GM23338 (cell line): ENCODE results near the gene PAQR4. TPM values are rescaled to one million over a fixed set of nuclear protein-coding genes. Genes with fewer than 3 reads are reported as not detected.

ENCODE experiments used
- ATAC-seq: fragments of 200-7000 bp; cut with Tn5 transposase; 3 replicates; pipeline ENCODE4 v1.9.1; 2020
- DNase-seq: peaks from one replicate; pipeline ENCODE4 v3.0.0-alpha.2; 2015; ENCODE audit warnings: low spot score
- H2AFZ ChIP-seq: fragments of 200-600 bp; sonication (generic); 2 replicates; pipeline ENCODE4 v1.8.0; 2016; ENCODE audit warnings: antibody characterized with exemption, mild to moderate bottlenecking, moderate library complexity
- H3F3A ChIP-seq: fragments of 200-600 bp; sonication (generic); replicated peaks from 2 replicates; pipeline ENCODE4 v1.8.0; 2017; ENCODE audit warnings: antibody characterized with exemption, mixed run types, low read depth
- H3K27ac ChIP-seq: fragments of 200-600 bp; sonication (generic); 2 replicates; pipeline ENCODE4 v1.6.1; 2016; ENCODE audit warnings: low read depth
- H3K27me3 ChIP-seq: fragments of 200-600 bp; sonication (generic); 2 replicates; pipeline ENCODE4 v1.8.0; 2016; ENCODE audit warnings: mild to moderate bottlenecking, mixed run types, moderate library complexity; ENCODE audit not compliant: insufficient read depth
- H3K36me3 ChIP-seq: fragments of 200-600 bp; sonication (generic); 2 replicates; pipeline ENCODE4 v1.8.0; 2016; ENCODE audit warnings: mild to moderate bottlenecking; ENCODE audit not compliant: insufficient read depth
- H3K4me1 ChIP-seq: fragments of 200-600 bp; sonication (generic); 2 replicates; pipeline ENCODE4 v1.8.0; 2016; ENCODE audit warnings: mild to moderate bottlenecking, moderate library complexity; ENCODE audit not compliant: insufficient read depth
- H3K4me2 ChIP-seq: fragments of 200-600 bp; sonication (generic); 2 replicates; pipeline ENCODE4 v1.7.1; 2017; ENCODE audit warnings: mixed run types
- H3K4me3 ChIP-seq: fragments of 200-600 bp; sonication (generic); 2 replicates; pipeline ENCODE4 v1.6.1; 2016; ENCODE audit warnings: mixed run types
- H3K79me2 ChIP-seq: fragments of 200-600 bp; sonication (generic); replicated peaks from 2 replicates; pipeline ENCODE4 v1.8.0; 2017; ENCODE audit warnings: mild to moderate bottlenecking; ENCODE audit not compliant: insufficient read depth
- H3K9me2 ChIP-seq: fragments of 200-600 bp; sonication (generic); 2 replicates; pipeline ENCODE4 v1.8.0; 2017; ENCODE audit not compliant: insufficient read depth
- H4K20me1 ChIP-seq: fragments of 200-600 bp; sonication (generic); replicated peaks from 2 replicates; pipeline ENCODE4 v1.8.0; 2017; ENCODE audit warnings: mild to moderate bottlenecking; ENCODE audit not compliant: insufficient read depth
- H3K27ac Mint-ChIP-seq: 2 replicates; pipeline ENCODE4 v1.8.0; 2020; ENCODE audit warnings: inconsistent platforms, mild to moderate bottlenecking, moderate library complexity, mixed read lengths
- H3K27me3 Mint-ChIP-seq: 3 replicates; pipeline ENCODE4 v1.8.0; 2022; ENCODE audit warnings: low read depth, mild to moderate bottlenecking, moderate library complexity, mixed read lengths, inconsistent platforms; ENCODE audit not compliant: insufficient read depth, poor library complexity
- H3K36me3 Mint-ChIP-seq: 3 replicates; pipeline ENCODE4 v1.8.0; 2021; ENCODE audit warnings: low read depth, mild to moderate bottlenecking, inconsistent platforms, moderate library complexity, mixed read lengths
- H3K4me1 Mint-ChIP-seq: 3 replicates; pipeline ENCODE4 v1.8.0; 2020; ENCODE audit warnings: mild to moderate bottlenecking, inconsistent platforms, mixed read lengths
- H3K4me3 Mint-ChIP-seq: 3 replicates; pipeline ENCODE4 v1.8.0; 2021; ENCODE audit warnings: moderate library complexity, mild to moderate bottlenecking, inconsistent platforms, mixed read lengths
- H3K9me3 Mint-ChIP-seq: 3 replicates; pipeline ENCODE4 v1.8.0; 2020; ENCODE audit warnings: moderate library complexity, mild to moderate bottlenecking, inconsistent platforms, mixed read lengths
- CREB1 ChIP-seq: fragments of 250-450 bp; sonication (Bioruptor Pico); IDR thresholded peaks from 2 replicates; pipeline ENCODE4 v1.5.0; 2020; ENCODE audit warnings: low read depth, mild to moderate bottlenecking, moderate library complexity
- EZH2 ChIP-seq: fragments of 200-600 bp; sonication (generic); IDR thresholded peaks from one replicate; pipeline ENCODE4 v1.8.0; 2017; ENCODE audit warnings: antibody characterized with exemption, mild to moderate bottlenecking, low read depth; ENCODE audit not compliant: unreplicated experiment
- JUNB ChIP-seq: IDR thresholded peaks from one replicate; pipeline ENCODE4 v1.6.1; 2016; ENCODE audit warnings: antibody characterized with exemption; ENCODE audit not compliant: unreplicated experiment
- NANOG ChIP-seq: IDR thresholded peaks from 2 replicates; pipeline ENCODE4 v1.6.1; 2016; ENCODE audit warnings: antibody characterized with exemption, borderline replicate concordance
- POLR2AphosphoS5 ChIP-seq: IDR thresholded peaks from 2 replicates; pipeline ENCODE4 v1.6.1; 2016; ENCODE audit warnings: antibody characterized with exemption, low read depth
- STAT1 ChIP-seq: IDR thresholded peaks from one replicate; pipeline ENCODE4 v1.6.1; 2016; ENCODE audit warnings: antibody characterized with exemption; ENCODE audit not compliant: unreplicated experiment
- ZNF114 ChIP-seq: fragments of 250-450 bp; sonication (Bioruptor Pico); IDR thresholded peaks from 2 replicates; pipeline ENCODE4 v1.5.0; 2020; ENCODE audit warnings: mild to moderate bottlenecking, moderate library complexity
- ZNF331 ChIP-seq: fragments of 250-450 bp; sonication (Bioruptor Pico); IDR thresholded peaks from 2 replicates; pipeline ENCODE4 v1.5.0; 2020; ENCODE audit warnings: low read depth, mild to moderate bottlenecking, moderate library complexity
- polyA plus RNA-seq: library from polyadenylated mRNA; unstranded; fragments of >200 nt; fragmentation: Nextera tagmentation; extraction: Ambion mirVana; gene quantifications from 2 replicates; pipeline ENCODE4 v1.2.1, GENCODE V29; 2016
- total RNA-seq: library from RNA; depleted of rRNA; stranded (reverse); fragments of >200 nt; shearing (Covaris generic); gene quantifications from 2 replicates; pipeline ENCODE4 v1.2.3, GENCODE V29; 2014
- TF ChIP-seq, protein P1 (sequence below): fragments of 250-450 bp; sonication (Bioruptor Pico); IDR thresholded peaks from 2 replicates; pipeline ENCODE4 v1.5.0; 2020; ENCODE audit warnings: mild to moderate bottlenecking, moderate library complexity
- TF ChIP-seq, protein P2 (sequence below), 2 experiments: fragments of 200-600 bp in 1 of 2; sonication (generic) in 1 of 2; conservative IDR thresholded peaks; 2 replicates each; pipeline versions ENCODE4 v1.5.1 to v1.6.1; 2016 to 2017; ENCODE audit warnings: antibody characterized with exemption in 2 of 2, low read depth in 2 of 2, mild to moderate bottlenecking in 2 of 2, moderate library complexity in 1 of 2
- TF ChIP-seq, protein P3 (sequence below): IDR thresholded peaks from 2 replicates; pipeline ENCODE4 v1.6.1; 2016; ENCODE audit warnings: antibody characterized with exemption
- TF ChIP-seq, protein P4 (sequence below): IDR thresholded peaks from one replicate; pipeline ENCODE4 v1.6.1; 2018; ENCODE audit warnings: antibody characterized with exemption; ENCODE audit not compliant: unreplicated experiment

PAQR4 gene
- total and polyA plus RNA-seq, 2 experiments from 2014 or later: 7.0 to 29.3 TPM

DNA sequence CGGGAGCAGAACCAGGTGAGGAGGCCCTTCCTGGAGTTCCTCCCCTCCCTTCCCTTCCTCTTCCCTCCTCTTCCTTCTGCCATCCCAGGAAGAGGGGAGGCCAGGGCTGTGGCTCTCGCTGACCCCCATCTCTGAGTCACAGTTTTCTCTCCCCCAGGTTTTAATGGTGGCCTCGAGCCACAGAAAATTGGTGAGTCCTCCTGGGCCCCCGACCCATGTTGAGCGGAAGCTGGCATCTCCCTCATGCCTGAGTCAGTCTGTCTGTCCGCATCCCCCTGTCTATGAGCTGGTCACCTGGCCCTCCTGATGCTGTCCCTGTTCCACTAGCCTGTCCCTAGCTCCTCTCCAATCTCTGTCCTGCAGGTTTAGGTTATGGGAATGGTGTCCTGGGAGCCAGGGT, 30.8 kb downstream of the PAQR4 start (continued):
- TF ChIP-seq, protein P1, sequence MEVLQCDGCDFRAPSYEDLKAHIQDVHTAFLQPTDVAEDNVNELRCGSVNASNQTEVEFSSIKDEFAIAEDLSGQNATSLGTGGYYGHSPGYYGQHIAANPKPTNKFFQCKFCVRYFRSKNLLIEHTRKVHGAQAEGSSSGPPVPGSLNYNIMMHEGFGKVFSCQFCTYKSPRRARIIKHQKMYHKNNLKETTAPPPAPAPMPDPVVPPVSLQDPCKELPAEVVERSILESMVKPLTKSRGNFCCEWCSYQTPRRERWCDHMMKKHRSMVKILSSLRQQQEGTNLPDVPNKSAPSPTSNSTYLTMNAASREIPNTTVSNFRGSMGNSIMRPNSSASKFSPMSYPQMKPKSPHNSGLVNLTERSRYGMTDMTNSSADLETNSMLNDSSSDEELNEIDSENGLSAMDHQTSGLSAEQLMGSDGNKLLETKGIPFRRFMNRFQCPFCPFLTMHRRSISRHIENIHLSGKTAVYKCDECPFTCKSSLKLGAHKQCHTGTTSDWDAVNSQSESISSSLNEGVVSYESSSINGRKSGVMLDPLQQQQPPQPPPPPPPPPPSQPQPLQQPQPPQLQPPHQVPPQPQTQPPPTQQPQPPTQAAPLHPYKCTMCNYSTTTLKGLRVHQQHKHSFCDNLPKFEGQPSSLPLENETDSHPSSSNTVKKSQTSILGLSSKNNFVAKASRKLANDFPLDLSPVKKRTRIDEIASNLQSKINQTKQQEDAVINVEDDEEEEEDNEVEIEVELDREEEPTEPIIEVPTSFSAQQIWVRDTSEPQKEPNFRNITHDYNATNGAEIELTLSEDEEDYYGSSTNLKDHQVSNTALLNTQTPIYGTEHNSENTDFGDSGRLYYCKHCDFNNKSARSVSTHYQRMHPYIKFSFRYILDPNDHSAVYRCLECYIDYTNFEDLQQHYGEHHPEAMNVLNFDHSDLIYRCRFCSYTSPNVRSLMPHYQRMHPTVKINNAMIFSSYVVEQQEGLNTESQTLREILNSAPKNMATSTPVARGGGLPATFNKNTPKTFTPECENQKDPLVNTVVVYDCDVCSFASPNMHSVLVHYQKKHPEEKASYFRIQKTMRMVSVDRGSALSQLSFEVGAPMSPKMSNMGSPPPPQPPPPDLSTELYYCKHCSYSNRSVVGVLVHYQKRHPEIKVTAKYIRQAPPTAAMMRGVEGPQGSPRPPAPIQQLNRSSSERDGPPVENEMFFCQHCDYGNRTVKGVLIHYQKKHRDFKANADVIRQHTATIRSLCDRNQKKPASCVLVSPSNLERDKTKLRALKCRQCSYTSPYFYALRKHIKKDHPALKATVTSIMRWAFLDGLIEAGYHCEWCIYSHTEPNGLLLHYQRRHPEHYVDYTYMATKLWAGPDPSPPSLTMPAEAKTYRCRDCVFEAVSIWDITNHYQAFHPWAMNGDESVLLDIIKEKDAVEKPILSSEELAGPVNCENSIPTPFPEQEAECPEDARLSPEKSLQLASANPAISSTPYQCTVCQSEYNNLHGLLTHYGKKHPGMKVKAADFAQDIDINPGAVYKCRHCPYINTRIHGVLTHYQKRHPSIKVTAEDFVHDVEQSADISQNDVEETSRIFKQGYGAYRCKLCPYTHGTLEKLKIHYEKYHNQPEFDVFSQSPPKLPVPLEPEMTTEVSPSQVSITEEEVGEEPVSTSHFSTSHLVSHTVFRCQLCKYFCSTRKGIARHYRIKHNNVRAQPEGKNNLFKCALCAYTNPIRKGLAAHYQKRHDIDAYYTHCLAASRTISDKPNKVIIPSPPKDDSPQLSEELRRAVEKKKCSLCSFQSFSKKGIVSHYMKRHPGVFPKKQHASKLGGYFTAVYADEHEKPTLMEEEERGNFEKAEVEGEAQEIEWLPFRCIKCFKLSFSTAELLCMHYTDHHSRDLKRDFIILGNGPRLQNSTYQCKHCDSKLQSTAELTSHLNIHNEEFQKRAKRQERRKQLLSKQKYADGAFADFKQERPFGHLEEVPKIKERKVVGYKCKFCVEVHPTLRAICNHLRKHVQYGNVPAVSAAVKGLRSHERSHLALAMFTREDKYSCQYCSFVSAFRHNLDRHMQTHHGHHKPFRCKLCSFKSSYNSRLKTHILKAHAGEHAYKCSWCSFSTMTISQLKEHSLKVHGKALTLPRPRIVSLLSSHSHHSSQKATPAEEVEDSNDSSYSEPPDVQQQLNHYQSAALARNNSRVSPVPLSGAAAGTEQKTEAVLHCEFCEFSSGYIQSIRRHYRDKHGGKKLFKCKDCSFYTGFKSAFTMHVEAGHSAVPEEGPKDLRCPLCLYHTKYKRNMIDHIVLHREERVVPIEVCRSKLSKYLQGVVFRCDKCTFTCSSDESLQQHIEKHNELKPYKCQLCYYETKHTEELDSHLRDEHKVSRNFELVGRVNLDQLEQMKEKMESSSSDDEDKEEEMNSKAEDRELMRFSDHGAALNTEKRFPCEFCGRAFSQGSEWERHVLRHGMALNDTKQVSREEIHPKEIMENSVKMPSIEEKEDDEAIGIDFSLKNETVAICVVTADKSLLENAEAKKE (CRISPR knock-in tag): no peak
- TF ChIP-seq, protein P2, sequence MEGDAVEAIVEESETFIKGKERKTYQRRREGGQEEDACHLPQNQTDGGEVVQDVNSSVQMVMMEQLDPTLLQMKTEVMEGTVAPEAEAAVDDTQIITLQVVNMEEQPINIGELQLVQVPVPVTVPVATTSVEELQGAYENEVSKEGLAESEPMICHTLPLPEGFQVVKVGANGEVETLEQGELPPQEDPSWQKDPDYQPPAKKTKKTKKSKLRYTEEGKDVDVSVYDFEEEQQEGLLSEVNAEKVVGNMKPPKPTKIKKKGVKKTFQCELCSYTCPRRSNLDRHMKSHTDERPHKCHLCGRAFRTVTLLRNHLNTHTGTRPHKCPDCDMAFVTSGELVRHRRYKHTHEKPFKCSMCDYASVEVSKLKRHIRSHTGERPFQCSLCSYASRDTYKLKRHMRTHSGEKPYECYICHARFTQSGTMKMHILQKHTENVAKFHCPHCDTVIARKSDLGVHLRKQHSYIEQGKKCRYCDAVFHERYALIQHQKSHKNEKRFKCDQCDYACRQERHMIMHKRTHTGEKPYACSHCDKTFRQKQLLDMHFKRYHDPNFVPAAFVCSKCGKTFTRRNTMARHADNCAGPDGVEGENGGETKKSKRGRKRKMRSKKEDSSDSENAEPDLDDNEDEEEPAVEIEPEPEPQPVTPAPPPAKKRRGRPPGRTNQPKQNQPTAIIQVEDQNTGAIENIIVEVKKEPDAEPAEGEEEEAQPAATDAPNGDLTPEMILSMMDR (conservative IDR thresholded peaks at IDR 0.05; ENCODE audit: low read depth in 2 of 2): no peak

DNA sequence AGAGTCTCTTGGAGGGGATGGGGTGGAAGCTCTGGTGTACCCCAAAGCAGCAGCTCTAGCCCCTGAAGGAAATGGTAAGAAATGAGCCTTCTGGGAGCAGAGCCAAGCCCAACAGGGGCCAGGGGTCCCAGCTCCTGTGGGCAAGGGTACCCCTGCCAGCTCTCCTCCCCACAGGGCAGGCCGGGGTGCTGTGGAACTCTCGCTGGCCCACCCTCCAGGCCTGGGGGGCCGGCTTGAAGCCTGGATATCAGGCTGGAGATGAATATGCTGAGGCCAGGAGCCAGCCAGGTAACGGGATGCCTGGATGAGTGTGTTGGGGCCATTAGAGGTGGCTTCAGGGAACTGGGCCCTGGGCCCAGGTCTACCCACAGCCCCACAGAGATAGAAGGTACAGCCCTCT, 31.4 kb downstream of the PAQR4 start:
- H3K9me2 ChIP-seq: no peaks in the 10 kb centered on the region
- no peak overlapping the region for H2AFZ ChIP-seq
- no peaks in the 10 kb centered on the region for H3K36me3 ChIP-seq
- no peaks in the 10 kb centered on the region; the same call in 1 of the 2 replicates for H3F3A ChIP-seq
- no peaks in the 10 kb centered on the region for H4K20me1 ChIP-seq
- no peak overlapping the region for H3K27ac Mint-ChIP-seq
- no peak for DNase-seq
- H3K79me2 ChIP-seq: no peaks in the 10 kb centered on the region
- H3K4me1 Mint-ChIP-seq: peaks cover 12% of the 10 kb centered on the region; the same call in 2 of the 3 replicates
- H3K27me3 ChIP-seq: no peaks in the 10 kb centered on the region
- no peak overlapping the region for H3K27ac ChIP-seq
- H3K27me3 Mint-ChIP-seq: peaks cover 5% of the 10 kb centered on the region
- H3K4me1 ChIP-seq: peaks cover 8% of the 10 kb centered on the region
- H3K4me2 ChIP-seq: no peak overlapping the region
- no peak overlapping the region for H3K4me3 ChIP-seq
- H3K4me3 Mint-ChIP-seq: no peak overlapping the region
- no peak for ATAC-seq
- no peaks in the 10 kb centered on the region for H3K9me3 Mint-ChIP-seq
- H3K36me3 Mint-ChIP-seq: peaks cover 4% of the 10 kb centered on the region; the same call in 1 of the 3 replicates
- TF ChIP-seq NANOG (no peak), EZH2 (no peak), CREB1 (CRISPR knock-in tag) (no peak), ZNF331 (CRISPR knock-in tag) (no peak), ZNF114 (CRISPR knock-in tag) (no peak), STAT1 (no peak), JUNB (no peak), POLR2AphosphoS5 (no peak)
- TF ChIP-seq, protein P3, sequence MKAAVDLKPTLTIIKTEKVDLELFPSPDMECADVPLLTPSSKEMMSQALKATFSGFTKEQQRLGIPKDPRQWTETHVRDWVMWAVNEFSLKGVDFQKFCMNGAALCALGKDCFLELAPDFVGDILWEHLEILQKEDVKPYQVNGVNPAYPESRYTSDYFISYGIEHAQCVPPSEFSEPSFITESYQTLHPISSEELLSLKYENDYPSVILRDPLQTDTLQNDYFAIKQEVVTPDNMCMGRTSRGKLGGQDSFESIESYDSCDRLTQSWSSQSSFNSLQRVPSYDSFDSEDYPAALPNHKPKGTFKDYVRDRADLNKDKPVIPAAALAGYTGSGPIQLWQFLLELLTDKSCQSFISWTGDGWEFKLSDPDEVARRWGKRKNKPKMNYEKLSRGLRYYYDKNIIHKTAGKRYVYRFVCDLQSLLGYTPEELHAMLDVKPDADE: no peak
- TF ChIP-seq, protein P4, sequence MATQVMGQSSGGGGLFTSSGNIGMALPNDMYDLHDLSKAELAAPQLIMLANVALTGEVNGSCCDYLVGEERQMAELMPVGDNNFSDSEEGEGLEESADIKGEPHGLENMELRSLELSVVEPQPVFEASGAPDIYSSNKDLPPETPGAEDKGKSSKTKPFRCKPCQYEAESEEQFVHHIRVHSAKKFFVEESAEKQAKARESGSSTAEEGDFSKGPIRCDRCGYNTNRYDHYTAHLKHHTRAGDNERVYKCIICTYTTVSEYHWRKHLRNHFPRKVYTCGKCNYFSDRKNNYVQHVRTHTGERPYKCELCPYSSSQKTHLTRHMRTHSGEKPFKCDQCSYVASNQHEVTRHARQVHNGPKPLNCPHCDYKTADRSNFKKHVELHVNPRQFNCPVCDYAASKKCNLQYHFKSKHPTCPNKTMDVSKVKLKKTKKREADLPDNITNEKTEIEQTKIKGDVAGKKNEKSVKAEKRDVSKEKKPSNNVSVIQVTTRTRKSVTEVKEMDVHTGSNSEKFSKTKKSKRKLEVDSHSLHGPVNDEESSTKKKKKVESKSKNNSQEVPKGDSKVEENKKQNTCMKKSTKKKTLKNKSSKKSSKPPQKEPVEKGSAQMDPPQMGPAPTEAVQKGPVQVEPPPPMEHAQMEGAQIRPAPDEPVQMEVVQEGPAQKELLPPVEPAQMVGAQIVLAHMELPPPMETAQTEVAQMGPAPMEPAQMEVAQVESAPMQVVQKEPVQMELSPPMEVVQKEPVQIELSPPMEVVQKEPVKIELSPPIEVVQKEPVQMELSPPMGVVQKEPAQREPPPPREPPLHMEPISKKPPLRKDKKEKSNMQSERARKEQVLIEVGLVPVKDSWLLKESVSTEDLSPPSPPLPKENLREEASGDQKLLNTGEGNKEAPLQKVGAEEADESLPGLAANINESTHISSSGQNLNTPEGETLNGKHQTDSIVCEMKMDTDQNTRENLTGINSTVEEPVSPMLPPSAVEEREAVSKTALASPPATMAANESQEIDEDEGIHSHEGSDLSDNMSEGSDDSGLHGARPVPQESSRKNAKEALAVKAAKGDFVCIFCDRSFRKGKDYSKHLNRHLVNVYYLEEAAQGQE: no peak
